GM21367 (cell line): ENCODE measurements around the gene NUDT7.

Experiments used
- ATAC-seq: cut with Tn5 transposase; IDR thresholded peaks from one replicate; pipeline ENCODE4 v1.9.1; 2021; ENCODE audit not compliant: unreplicated experiment

The NUDT7 gene

DNA sequence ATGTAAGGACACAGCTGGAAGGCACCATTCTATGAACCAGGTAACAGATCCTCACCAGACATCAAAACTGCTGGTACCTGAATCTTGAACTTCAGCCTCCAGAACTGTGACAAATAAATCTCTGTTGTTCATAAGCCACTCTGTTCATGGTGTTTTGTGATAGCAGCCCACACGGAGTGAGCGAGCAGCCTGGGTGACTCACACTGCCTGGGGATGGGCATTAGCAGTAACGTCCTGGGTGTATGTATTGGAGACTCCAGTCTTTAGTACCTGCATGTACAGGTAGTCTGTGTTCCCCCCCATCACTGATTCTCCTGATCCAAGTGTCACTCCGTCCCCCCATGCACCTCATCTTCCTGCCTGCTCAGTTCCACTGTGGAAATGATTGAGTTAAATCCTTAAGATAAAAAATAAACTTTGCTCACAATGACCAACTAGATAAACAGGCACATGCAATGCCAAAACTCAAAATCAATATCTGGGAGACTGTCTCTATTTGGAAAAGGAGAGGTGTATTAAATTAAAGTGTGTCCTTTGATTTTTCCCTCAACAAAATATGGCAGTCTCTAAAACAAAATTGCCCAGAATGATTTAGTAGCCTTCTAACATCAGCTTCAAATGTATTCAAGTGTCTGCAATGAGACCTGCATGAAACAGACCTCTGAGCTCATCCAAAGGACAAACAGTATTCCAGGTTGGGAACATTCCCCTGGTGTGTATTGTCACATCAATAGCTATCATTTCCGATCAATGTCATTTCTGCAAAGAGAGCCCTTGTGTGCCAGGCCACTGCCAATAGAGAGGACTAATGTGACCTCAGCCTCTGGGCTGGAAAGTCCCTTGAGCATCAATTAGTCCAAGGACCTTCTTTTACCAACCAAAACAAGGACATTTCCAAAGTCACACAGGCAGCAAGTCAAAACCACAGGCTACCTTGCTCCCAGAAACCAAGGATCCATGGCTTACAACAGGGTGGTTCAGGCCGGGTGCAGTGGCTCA lies 53.9 kb downstream of the NUDT7 start:
- ATAC-seq: no peak

DNA sequence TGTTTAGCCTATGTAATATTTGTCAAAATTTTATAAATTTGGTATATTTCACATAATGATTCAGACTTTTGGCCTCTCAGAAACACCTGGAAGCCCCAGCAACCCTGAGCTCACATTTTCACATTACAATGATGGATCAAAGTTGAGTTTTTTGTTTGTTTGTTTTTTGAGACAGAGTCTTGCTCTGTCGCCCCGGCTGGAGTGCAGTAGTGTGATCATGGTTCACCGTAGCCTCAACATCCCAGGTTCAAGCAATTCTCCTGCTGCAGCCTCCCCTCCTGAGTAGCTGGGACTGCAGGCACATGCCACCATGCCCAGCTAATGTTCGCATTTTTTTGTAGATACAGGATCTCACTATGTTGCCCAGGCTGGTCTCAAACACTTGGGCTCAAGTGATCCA lies 55.4 kb downstream of the NUDT7 start:
- ATAC-seq: no peak

DNA sequence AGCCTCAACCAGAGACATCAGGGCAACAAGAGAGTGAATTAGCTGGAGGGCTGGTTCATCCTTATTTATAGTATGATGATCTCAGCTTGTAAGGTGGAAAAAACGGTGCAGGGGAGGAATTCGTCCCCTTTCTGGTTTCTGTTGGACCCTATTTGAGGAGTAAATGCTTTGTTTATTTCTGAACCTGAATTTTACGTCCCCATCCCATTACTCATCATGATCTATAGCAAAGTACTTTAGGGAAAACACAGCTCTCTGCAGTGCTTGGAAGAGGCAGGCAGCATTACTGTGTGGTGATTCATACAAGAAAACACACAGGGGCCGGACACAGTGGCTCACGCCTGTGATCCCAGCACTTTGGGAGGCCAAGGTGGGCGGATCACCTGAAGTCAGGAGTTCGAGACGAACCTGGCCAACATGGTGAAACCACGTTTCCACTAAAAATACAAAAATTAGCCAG lies 58.1 kb downstream of the NUDT7 start:
- no peak for ATAC-seq

- no peak for ATAC-seq
Measured at GRCh38 chr16:77781091-77781490, 58.8 kb downstream of the NUDT7 start.

DNA sequence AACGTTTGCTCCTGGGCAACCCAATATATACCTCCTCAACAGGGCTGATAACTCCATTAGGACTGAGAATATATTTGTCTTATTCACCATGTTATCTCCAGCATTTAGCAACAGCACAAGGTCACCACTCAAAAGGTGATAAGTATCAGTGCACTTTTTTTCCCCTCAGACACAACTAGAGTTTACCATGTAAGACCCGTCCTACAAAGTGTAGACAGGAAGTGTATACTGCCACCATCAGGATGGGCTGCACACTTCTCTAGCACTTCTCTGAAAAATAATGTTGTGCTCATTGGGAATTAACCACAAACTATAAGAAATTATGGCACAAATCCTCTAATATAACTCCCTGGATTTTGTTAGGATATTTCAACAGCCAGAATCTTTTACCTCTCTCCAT lies 60.4 kb downstream of the NUDT7 start:
- no peak for ATAC-seq

DNA sequence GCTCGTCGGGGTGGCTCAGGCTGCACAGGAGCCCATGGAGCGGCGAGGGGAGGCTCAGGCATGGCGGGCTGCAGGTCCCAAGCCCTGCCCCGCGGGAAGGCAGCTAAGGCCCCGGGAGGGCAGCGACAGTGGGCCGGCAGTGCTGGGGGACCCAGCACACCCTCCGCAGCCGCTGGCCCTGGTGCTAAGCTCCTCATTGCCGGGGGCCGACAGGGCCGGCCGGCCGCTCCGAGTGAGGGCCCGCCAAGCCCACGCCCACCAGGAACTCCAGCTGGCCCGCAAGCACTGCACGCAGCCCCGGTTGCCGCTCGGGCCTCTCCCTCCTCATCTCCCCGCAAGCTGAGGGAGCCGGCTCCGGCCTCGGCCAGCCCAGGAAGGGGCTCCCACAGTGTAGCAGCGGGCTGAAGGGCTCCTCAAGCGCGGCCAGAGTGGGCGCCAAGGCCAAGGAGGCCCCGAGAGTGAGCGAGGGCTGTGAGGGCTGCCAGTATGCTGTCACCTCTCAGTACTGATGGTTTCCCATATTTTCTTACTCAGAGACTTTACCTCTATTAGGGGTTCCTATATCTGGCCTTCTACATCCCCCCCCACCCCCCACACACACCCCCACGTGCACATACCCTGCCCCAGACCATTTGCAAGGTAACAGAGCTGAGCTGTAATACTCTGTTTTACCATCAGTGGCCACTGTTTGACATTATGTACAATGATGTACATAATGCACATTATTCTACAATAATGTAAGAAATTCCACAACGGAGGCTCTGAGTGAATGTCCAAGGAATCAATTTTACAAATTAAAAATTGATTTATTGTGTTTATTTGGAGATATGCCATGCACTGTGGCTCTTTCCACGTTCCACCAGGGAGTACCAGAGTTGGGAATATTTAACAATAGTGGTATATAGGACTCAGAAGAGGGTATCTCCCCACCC lies 62.4 kb downstream of the NUDT7 start:
- no peak for ATAC-seq

GRCh38 chr16:77785373-77785764 lies 63.1 kb downstream of the NUDT7 start:
- no peak for ATAC-seq

DNA sequence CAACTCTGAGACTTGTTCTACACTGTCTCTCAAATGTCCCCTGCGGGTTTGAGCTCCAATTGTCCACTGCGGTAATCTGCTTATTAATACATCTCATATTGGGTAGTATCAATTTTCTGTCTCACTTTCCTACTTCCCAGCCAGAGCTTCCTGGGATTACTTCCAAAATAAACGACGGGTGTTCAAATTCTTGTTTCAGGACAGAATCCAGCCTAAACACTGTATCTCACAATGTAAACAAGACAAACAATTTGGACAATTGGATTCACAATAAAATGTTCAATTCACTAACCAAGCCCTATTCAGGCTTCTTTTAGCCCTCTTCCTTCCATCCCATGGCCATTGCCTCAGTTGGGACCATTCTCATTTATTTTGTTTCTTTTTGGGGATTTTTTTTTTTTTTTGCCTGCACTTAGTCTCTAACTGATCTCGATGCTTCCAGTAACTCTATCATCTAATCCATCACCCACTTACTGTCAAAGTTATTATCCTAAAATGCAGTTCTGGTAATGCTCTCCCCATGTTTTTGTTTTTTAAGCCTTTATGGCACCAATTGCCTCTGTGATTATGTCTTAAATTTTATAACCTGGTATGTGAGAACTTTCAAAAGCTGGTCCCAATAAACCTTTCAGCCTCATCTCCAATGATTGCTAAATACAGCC lies 64.0 kb downstream of the NUDT7 start:
- ATAC-seq: no peak

DNA sequence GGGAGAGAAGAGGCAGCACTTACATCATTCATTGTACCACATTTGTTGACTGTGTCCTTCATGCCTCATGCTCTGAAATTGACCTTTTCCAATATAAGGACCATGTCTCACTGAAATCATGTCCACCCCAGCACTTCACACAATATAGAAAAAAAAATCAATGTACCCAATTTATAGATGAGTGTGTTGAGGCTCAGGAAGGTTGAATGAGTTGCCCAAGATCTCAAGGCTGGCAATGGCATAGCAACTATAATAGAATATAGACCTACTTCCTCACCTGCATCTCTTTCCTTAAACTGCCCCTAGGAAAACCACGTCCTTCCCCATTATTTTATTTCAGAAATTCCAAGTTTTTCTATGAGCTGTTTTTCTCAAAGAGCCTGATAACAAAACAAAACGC lies 65.1 kb downstream of the NUDT7 start:
- no peak for ATAC-seq

DNA sequence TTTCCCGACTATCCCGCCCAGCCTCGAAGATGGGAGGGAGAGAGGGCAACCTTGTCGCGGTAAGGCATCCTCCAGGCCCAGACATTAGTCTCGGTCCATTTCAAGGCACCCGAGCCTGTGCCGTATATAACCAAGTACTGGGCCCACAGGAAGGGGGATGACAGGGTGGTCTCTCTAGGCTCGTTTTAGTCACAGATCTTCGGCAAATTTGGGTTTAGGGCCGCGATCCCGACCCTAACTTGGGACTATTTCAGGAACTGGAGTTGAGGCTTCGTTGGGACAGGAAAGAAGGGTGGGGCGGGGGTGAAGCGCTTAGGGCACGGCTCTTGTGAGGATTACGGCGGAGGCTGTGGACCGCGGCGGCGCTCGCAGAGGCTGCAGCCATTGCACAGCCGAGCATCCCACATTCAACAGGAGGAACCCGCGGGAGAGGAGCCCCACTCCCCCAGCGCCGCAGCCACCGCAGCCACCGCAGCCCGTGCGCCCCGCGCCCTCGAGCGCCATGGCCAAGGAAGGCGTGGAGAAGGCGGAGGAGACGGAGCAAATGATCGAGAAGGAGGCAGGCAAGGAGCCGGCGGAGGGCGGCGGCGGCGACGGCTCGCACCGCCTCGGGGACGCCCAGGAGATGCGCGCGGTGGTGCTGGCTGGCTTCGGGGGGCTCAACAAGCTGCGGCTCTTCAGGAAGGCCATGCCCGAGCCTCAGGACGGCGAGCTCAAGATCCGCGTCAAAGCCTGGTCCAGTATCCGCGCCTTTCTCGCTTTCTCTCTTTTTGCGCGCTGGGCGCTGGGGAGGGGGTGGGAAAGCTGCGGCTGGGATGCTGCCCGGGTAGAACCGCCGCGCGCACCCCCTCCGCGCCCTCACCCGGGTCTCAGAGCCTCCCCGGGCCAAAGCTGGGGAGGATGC lies 66.1 kb downstream of the NUDT7 start, which contains the start of gene VAT1L:
TSS of gene VAT1L (plus strand) at position 384 of the 904 bp plus-strand sequence. CDS start at position 503, 119 bp downstream.
- no peak for ATAC-seq

DNA sequence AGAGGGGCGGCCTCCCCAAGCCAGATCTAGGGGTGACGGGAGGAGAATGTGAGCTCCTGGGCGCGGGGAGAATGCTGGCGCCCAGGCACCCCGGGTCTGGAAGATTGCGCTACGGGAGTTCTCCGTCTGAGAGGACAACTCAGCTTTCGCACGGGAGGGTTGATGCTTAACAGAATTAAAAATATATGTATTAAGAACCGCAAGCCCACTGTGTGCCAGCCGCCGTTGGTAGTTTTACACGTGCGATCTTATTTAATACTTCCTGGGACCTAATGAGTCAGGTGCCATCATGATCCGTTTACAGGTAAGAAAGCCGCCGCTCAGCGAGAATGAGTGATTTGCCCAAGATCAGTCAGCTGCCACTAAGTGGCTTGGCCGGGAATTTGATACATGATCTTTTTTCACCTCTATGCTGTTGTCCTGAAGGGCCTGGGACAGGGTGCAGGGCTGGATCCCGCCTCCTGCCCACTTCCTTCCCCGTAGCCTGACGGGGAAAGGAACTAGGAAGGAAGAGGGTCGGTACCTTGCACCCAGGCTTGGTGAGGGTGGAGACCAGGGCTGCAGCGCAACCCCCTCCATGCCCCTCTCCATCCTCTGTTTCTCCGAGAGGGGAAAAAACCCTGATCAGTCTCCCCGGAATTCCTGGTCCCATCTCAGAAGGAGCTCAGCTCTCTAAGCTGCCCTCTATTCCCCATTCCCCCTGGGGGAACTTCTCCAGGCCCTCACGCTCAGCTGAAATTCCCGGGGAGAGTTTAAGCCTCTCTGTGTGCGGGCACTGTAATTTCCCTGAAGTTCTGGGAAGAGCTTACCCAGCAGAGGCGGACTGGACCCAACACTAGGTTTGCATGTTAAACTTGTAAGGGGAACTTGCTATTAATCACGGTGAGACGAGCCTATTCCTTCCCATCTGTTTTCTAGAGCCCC lies 67.0 kb downstream of the NUDT7 start:
- no peak for ATAC-seq

DNA sequence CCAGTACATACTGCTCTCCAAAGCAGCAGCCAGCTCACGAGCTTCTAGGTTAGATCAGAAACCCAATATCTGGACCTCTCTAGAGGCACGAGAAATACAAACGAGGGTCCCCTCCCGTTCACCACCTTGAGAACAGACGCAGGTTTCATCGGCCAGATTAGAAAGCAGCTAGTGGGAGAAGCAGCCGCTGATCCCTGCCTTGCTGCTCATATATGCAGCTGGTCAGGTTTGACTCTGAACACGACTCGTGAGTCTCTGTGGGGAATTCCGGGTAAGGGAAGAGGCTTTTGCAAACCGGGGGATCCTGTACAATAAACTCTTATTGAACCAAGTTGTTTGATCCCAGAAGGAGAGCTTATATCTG lies 67.7 kb downstream of the NUDT7 start:
- ATAC-seq: no peak

GRCh38 chr16:77790912-77791311 lies 68.6 kb downstream of the NUDT7 start:
- no peak for ATAC-seq
